Measurements from ENCODE around the gene MAP3K19.
A peak's percentile ranks its signal among the peaks of the same experiment; 100 is the strongest.

MAP3K19 gene

DNA sequence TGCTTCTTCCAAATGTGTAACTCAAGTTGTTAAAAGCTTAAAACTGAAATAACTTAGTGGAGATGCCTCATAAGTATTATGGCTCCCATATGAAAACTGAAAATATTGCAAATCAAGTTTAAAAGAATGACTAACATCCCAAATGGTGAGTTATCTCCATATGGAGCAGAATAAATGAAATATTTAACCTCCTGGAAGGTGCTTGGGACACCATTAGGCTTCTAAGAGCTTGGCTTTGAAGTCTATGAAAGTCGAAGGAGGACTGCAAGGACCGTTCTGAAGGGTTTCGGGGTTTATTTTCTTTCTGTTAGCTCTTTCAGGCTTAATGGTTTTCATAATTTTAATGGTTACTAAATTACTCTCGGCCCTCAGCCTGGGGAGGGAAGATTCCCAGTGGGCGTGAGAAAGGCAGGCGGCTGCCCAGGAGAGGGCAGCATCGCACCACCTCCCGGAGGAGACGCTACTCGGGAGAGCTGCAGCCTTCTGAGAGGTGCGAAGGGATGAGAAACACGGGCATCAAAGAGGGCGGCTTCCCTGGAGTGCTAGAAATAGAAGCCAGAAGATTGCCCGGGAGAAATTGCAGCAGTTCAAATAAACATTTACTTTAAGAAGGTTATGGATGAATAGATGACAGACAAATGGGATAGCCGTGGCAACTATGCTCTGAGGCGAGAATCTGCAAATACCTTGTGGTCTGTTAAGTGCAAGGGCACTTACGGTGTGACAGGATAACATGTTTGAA lies 43.1 kb downstream of the MAP3K19 start:
- TF ChIP-seq, protein P1, sequence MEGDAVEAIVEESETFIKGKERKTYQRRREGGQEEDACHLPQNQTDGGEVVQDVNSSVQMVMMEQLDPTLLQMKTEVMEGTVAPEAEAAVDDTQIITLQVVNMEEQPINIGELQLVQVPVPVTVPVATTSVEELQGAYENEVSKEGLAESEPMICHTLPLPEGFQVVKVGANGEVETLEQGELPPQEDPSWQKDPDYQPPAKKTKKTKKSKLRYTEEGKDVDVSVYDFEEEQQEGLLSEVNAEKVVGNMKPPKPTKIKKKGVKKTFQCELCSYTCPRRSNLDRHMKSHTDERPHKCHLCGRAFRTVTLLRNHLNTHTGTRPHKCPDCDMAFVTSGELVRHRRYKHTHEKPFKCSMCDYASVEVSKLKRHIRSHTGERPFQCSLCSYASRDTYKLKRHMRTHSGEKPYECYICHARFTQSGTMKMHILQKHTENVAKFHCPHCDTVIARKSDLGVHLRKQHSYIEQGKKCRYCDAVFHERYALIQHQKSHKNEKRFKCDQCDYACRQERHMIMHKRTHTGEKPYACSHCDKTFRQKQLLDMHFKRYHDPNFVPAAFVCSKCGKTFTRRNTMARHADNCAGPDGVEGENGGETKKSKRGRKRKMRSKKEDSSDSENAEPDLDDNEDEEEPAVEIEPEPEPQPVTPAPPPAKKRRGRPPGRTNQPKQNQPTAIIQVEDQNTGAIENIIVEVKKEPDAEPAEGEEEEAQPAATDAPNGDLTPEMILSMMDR (IDR thresholded peaks at IDR 0.05; ENCODE audit: borderline replicate concordance, control extremely low read depth, extremely low read depth, insufficient read depth, missing control alignments), result peak; percentile 96
- in situ Hi-C loops (cut with MboI; ENCODE audit: low sequenced_read_pairs, unreplicated experiment), result no loop called here
- peak; percentile 81 for DNase-seq (ENCODE audit: low spot score)

GRCh38 chr2:135002836-135003235 lies 44.4 kb downstream of the MAP3K19 start:
- in situ Hi-C loops (cut with MboI; ENCODE audit: low sequenced_read_pairs, unreplicated experiment), result no loop called here
- TF ChIP-seq, protein P1 (IDR thresholded peaks at IDR 0.05; ENCODE audit: borderline replicate concordance, control extremely low read depth, extremely low read depth, insufficient read depth, missing control alignments), result no peak
- no peak for DNase-seq (ENCODE audit: low spot score)

GRCh38 chr2:134999521-134999920 lies 47.7 kb downstream of the MAP3K19 start:
- DNase-seq (ENCODE audit: low spot score), result no peak
- in situ Hi-C loops (cut with MboI; ENCODE audit: low sequenced_read_pairs, unreplicated experiment), result loop anchor here (25.0 kb wide), 1 partner anchor 1388 kb away; no protein-coding TSS in a partner anchor
- TF ChIP-seq, protein P1 (IDR thresholded peaks at IDR 0.05; ENCODE audit: borderline replicate concordance, control extremely low read depth, extremely low read depth, insufficient read depth, missing control alignments), result no peak

DNA sequence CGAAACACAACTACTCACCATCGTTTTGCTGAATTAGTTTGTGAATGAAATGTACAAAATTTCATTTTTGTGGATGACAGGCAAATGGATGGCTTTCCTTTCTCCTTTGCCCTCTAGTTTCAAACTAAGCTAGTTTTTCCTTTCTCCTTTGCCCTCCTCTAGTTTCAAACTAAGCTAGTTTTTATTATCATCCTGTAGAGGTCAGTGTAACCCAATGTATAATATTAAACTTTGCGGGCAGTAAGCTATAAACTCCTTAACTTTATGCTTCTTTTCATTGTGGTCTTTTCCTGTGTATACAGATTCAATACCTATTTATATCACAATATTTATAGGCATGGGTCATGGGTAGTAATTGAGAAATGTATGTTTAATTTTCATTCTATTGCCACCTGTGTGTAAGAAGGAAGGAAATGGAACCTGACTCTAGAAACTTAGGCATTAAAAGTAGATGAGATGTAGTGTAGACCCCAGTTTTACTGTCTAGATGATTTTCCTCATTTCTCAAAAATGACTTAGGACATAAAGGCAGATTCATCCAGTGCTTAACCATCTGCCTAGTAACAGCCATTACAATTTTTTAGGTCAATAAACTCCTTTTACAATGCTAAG lies 58.1 kb downstream of the MAP3K19 start:
- peak; percentile 49 for DNase-seq (ENCODE audit: low spot score)
- in situ Hi-C loops (cut with MboI; ENCODE audit: low sequenced_read_pairs, unreplicated experiment), result loop anchor here (25.0 kb wide), 1 partner anchor 1398 kb away; no protein-coding TSS in a partner anchor
- TF ChIP-seq, protein P1 (IDR thresholded peaks at IDR 0.05; ENCODE audit: borderline replicate concordance, control extremely low read depth, extremely low read depth, insufficient read depth, missing control alignments), result no peak

GRCh38 chr2:134985061-134985460 lies 62.2 kb downstream of the MAP3K19 start:
- DNase-seq (ENCODE audit: low spot score), result no peak
- in situ Hi-C loops (cut with MboI; ENCODE audit: low sequenced_read_pairs, unreplicated experiment), result loop anchor here (25.0 kb wide), 1 partner anchor 1402 kb away; no protein-coding TSS in a partner anchor
- TF ChIP-seq, protein P1 (IDR thresholded peaks at IDR 0.05; ENCODE audit: borderline replicate concordance, control extremely low read depth, extremely low read depth, insufficient read depth, missing control alignments), result no peak

GRCh38 chr2:134982603-134983002 lies 64.6 kb downstream of the MAP3K19 start:
- in situ Hi-C loops (cut with MboI; ENCODE audit: low sequenced_read_pairs, unreplicated experiment), result loop anchor here (25.0 kb wide), 1 partner anchor 1405 kb away; no protein-coding TSS in a partner anchor
- peak; percentile 46 for DNase-seq (ENCODE audit: low spot score)
- TF ChIP-seq, protein P1 (IDR thresholded peaks at IDR 0.05; ENCODE audit: borderline replicate concordance, control extremely low read depth, extremely low read depth, insufficient read depth, missing control alignments), result no peak
